NT2/D1 (cell line): ENCODE data around the gene CCDC80.

ENCODE experiments used
- SUZ12 ChIP-seq: IDR thresholded peaks from 2 replicates; pipeline ENCODE4 v1.6.1; 2011; ENCODE audit not compliant: insufficient read length, insufficient read depth; ENCODE audit errors: extremely low read depth
- YY1 ChIP-seq: IDR thresholded peaks from 2 replicates; pipeline ENCODE4 v1.6.1; 2011; ENCODE audit not compliant: insufficient read length, insufficient read depth
- ZNF274 ChIP-seq: IDR thresholded peaks from 2 replicates; pipeline ENCODE4 v1.6.1; 2011; ENCODE audit warnings: mild to moderate bottlenecking, low read depth, low read length

- TF ChIP-seq ZNF274 (no peak), YY1 (no peak), SUZ12 (no peak)
Measured at GRCh38 chr3:112604536-112604935, 36.4 kb downstream of the CCDC80 start.
